Activated CD4-positive, CD25-positive, alpha-beta regulatory T cell treated with anti-CD3 and anti-CD28 coated beads, Interleukin-2, amount 50 U/mL, for 24 hours (primary cell): ENCODE data around the gene TACR3.
"Not testable (repeated sequence)": the region's sequence is repeated elsewhere in the genome, so short reads cannot be mapped to it uniquely, and the experiment has no call there.

Experiments used
- ATAC-seq, 2 donors: fragments of 150-1000 bp; cut with Tn5 transposase; one replicate each; pipeline ENCODE4 v1.10.0; 2021; ENCODE audit warnings: mild to moderate bottlenecking in 1 of 2, moderate library complexity in 1 of 2

Gene TACR3

DNA sequence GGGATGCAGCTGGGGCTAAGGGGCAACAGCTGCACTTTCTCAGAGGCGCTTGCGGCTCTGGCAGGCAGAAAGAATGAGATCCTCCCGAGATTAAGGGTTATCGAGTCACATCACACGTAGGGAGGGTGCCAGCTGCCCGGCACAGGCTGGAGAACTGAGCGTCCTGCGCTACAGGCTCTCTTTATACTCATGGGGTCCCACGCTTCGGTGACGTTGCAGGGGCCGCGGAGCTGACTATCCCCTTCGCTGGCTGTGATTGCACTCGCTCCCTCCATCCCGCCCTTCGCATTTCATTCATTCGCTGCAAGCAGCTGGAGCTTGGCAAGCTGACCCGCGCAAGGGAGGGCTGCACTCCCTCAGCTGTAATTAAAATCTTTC, at the start of gene TACR3:
TSS of gene TACR3 (minus strand) at position 156 of the 378 bp plus-strand sequence. CDS start 310 bp downstream, outside the sequence.
- ATAC-seq, result no peak

GRCh38 chr4:103757631-103758030, 37.8 kb upstream of the TACR3 start:
- ATAC-seq, result no peak

- ATAC-seq, result no peak
Measured at GRCh38 chr4:103756741-103757140, 37.0 kb upstream of the TACR3 start.

DNA sequence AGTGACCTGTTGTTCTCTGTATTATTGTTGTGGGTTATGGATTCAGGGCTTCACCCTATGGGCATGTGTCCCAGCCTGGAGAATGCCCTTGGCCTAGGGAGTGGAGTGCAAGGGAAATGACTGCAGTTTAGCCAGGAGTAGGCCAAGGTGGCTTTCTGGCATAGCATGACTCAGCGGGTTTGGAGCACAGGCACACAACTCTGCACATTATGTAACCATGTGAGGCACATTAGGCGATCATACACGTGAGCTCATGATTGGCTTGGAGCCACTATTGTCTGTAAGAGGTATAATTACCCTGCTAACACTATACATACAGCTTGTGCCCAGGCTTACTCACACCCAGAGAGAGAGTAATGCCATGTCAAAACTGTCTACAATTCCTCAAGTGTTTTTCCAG, 35.1 kb upstream of the TACR3 start:
- no peak for ATAC-seq

DNA sequence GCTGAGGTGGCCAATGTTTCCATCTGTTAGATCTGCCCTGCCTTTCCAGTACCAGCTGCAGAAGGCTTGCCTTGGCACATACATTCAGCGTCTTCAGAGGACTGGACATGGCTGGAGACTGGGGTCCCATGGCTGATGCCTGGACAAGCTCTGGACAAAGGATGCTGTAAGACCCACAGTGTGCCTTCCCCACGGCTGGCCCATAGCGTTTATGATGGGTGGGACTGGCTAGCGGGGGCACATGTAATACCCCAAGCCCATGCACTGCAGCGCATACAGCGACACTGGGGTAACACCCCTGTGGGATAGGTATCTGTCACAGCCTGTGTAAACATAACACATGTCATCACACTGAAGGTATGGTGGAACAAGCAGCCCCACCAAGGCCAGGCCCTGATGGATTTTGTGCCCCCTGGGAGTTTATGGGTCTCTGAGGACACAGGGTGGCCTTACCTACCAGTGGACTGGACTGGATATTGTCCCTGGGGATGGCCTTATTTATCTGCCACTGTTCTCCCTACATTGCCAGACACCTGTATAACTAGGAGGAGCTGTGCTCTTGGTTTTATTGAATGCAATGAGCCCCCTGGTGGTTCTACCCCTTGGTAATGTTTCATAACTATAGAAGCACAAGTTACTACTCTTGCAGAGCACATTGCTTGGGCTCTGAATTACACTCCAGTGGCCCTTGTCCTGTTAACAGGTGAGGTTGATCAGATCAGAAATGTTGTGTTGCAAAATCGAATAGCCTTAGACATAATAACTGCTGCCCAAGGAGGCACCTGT, 34.3 kb upstream of the TACR3 start:
- no peak for ATAC-seq

DNA sequence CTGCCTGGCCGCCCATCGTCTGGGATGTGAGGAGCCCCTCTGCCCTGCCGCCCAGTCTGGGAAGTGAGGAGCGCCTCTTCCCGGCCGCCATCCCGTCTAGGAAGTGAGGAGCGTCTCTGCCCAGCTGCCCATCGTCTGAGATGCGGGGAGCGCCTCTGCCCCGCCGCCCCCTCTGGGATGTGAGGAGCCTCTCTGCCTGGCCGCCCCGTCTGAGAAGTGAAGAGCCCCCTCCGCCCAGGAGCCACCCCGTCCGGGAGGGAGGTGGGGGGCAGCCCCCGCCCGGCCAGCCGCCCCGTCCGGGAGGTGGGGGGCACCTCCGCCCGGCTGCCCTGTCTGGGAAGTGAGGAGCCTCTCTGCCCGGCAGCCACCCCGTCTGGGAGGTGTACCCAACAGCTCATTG, 3.4 kb upstream of the TACR3 start:
- ATAC-seq, result not testable (repeated sequence)

- ATAC-seq, result no peak
Measured at GRCh38 chr4:103721251-103721650, 1.5 kb upstream of the TACR3 start.

- ATAC-seq, result no peak
Measured at GRCh38 chr4:103720661-103721060, 876 bp upstream of the TACR3 start.

GRCh38 chr4:103719105-103719829, 518 bp downstream of the TACR3 start:
- no peak for ATAC-seq

GRCh38 chr4:103692615-103693014, 27.2 kb downstream of the TACR3 start:
- no peak for ATAC-seq

- no peak for ATAC-seq
Measured at GRCh38 chr4:103673983-103674382, 45.8 kb downstream of the TACR3 start.

- ATAC-seq, result not testable (repeated sequence)
Measured at GRCh38 chr4:103666764-103667163, 53.0 kb downstream of the TACR3 start.

DNA sequence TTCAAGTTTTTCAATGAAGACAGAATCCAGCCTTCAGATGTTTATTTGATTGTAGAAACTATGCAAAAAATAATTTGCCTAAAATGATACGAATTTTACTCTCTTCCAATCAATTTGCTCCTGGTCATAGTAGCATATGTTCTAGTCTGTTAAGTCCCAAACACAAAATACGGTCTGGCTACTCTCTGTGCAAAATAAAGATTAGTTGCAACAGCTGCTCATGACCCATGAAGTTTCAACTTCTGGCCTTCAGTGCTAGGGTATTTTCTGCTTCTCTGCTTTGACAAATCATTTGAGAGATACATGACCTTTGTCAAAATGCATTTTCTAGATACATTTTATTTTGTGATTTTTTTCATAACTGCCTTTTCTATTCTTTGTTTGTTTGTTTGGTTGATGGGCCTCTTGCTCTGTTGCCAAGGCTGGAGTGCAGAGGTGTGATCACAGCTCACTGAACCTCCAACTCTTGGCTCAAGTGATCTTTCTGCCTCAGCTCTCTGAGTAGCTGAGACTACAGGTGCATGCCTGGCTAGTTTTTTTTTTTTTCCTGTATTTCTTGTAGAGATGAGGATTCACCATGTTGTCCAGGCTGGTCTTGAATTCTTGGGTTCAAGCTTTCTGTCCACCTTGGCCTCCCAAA, 55.2 kb downstream of the TACR3 start:
- no peak for ATAC-seq

- no peak for ATAC-seq
Measured at GRCh38 chr4:103648541-103648940, 71.2 kb downstream of the TACR3 start.

GRCh38 chr4:103645991-103646390, 73.8 kb downstream of the TACR3 start:
- no peak for ATAC-seq

DNA sequence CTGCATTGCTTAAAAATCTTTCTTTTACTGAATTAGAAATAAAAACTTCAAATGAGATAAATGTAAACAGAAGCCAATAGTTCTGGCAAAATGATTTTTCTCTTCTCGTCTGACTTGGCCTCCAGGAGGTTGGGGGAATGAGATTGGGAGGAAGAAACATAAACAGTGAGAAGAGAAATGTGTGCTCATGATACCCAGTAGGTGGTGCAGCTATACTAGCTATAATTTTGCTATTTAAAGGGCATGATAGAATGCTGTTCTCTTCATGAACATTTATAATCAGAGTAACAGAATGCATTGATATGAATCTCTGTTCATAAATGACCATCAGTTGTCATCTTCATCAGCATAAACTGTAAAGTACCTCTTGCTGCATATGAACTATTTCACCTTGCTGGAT, 85.5 kb downstream of the TACR3 start:
- ATAC-seq, result no peak

DNA sequence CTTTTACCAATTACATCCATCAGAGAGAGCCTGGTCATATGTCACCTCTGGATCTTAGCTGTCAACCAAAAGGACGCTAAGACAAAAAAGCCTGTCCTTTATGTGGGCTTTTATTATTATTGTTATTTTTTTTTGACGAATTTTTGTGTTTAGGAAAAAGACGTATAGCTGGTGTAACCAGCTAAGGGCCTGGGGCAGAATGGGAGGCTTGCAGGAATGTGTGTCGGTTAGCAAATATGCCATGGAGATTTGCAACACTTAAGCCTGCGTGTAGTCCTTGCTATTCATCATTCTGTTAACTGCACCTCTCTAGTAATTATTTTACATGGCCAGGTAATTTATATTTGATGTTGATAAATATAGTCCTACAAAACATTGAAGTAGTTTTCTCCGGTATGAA, 93.5 kb downstream of the TACR3 start:
- no peak for ATAC-seq

DNA sequence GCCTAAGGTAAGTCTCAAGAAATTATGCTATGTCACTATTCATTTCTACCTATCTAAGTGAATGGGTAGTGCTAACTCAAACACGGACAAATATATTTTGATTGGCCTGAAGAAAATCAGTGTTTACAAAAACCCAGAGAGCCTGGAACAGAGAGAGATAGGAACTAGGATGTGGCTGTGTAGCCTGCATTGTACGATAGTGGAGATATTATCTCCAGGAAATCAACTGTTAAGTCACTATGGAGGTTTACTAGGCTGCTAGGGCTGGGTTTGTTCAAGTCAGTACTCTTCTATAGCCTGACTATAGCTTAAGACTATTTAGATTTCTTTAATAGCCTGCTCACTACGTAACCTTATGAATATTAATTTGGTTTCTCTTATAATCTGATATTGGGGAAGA, 127.9 kb downstream of the TACR3 start:
- no peak for ATAC-seq

DNA sequence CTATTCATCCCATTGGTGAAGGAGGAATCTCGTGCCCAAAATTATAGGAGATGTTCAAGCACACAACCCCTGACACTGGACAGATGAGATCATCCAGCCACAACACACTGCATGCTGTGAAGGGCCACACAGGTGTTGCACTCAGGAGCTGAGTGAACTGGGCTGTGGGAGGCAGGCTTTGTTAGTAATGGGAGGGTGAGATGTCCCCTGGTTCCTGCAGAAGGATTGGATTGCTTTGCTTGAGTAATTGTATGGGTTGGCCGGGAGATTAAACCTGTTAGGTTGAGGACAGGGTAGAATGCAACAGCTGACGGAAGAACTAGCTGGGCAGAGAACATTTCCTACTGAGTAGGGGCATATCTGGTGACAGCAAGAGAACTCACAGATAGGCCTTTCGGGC, 152.2 kb downstream of the TACR3 start:
- no peak for ATAC-seq

DNA sequence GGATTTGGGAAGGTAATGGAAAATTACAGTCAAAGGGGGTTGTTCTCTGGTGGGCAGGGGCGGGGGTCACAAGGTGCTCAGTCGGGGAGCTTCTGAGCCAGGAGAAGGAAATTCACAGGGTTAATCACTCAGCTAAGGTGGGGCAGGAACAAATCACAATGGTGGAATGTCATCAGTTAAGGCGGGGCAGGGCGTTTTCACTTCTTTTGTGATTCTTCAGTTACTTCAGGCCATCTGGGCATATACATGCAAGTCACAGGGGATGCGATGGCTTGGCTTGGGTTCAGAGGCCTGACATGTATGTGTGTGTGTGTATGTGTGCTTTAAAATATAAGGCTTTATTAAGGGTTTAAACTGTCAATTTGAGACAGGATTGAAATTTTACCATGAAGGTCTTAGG, 160.6 kb downstream of the TACR3 start:
- not testable (repeated sequence) for ATAC-seq
